H1 (cell line): ENCODE results near the gene PALM.
A peak's percentile ranks its signal among the peaks of the same experiment; 100 is the strongest.

Experiments
- CEBPB ChIP-seq: IDR thresholded peaks from 2 replicates; pipeline ENCODE4 v1.6.1; 2012; ENCODE audit warnings: low read depth, low read length
- FOSL1 ChIP-seq: IDR thresholded peaks from 2 replicates; pipeline ENCODE4 v1.6.1; 2011; ENCODE audit warnings: mild to moderate bottlenecking, low read depth, low read length, moderate library complexity; ENCODE audit not compliant: insufficient read depth
- GABPA ChIP-seq: IDR thresholded peaks from 2 replicates; pipeline ENCODE4 v1.6.1; 2011; ENCODE audit warnings: mild to moderate bottlenecking, low read length, moderate library complexity, borderline replicate concordance; ENCODE audit not compliant: insufficient read depth
- MAFK ChIP-seq: IDR thresholded peaks from 2 replicates; pipeline ENCODE4 v1.6.1; 2012; ENCODE audit warnings: low read depth, mild to moderate bottlenecking, improper control_type of control experiment, low read length
- NRF1 ChIP-seq: IDR thresholded peaks from 2 replicates; pipeline ENCODE4 v1.6.1; 2011; ENCODE audit warnings: mild to moderate bottlenecking, low read depth, low read length, improper control_type of control experiment
- POLR2A ChIP-seq, 2 experiments: IDR thresholded peaks; 1 replicate in 1 of 2; 2 replicates in 1 of 2; pipeline ENCODE4 v1.6.1; 2011; ENCODE audit warnings: low read depth in 2 of 2, low read length in 2 of 2, mild to moderate bottlenecking in 2 of 2; ENCODE audit errors: control extremely low read depth in 1 of 2
- POLR2AphosphoS5 ChIP-seq: IDR thresholded peaks from 2 replicates; pipeline ENCODE4 v1.6.1; 2011; ENCODE audit warnings: low read depth, low read length
- SUZ12 ChIP-seq: fragments of 200-600 bp; sonication (generic); IDR thresholded peaks from 2 replicates; pipeline ENCODE4 v1.6.1; 2012; ENCODE audit warnings: mild to moderate bottlenecking, inconsistent platforms, low read length, moderate library complexity, mixed read lengths
- TF ChIP-seq, protein P1 (sequence below), 3 experiments: IDR thresholded peaks; 1 replicate in 2 of 3; 2 replicates in 1 of 3; pipeline versions ENCODE4 v1.5.1 to v1.6.1; 2011; ENCODE audit warnings: low read length in 3 of 3, mild to moderate bottlenecking in 3 of 3, inconsistent platforms in 2 of 3, low read depth in 1 of 3, moderate library complexity in 1 of 3; ENCODE audit not compliant: insufficient read depth in 1 of 3; ENCODE audit errors: control extremely low read depth in 1 of 3
- TF ChIP-seq, protein P2 (sequence below): IDR thresholded peaks from 2 replicates; pipeline ENCODE4 v1.6.1; 2012; ENCODE audit warnings: inconsistent platforms

DNA sequence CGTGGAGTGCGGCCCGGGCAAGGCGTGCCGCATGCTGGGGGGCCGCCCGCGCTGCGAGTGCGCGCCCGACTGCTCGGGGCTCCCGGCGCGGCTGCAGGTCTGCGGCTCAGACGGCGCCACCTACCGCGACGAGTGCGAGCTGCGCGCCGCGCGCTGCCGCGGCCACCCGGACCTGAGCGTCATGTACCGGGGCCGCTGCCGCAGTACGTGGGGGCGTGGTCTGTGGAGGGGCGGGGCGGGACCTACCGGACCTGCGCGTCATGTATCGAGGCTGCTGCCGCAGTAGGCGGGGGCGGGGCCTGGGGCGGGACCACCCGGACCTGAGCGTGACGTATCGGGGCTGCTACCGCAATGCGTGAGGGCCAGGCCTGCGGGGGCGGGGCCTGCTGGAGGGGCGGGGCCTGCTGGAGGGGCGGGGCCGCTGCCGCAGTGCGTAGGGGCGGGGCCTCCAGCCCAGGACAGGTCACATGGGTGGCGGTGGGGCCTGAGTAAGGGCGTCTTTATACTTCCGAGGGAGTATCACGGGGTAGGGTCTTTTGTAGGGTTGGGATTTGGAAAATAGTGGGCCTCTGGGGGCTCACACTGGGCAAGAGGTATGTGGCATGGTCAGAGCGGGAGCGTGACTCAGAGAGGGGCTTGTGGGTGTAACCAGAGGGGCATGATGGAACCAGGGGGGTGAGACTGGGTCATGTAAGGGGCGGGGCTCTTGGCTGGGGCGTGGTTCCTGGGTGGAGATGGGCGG is 28.3 kb upstream of the PALM start:
- TF ChIP-seq POLR2AphosphoS5 (peak; percentile 31; the same call in 1 of the 2 replicates), CEBPB (no peak), GABPA (no peak), POLR2A (IDR thresholded peaks at IDR 0.05; ENCODE audit: control extremely low read depth in 1 of 2, low read depth in 2 of 2, low read length in 2 of 2) (peak in 1 of 2 experiments; percentile 57; a peak in 1 of 3 replicates), SUZ12 (no peak), NRF1 (0 out of 2 replicates have a peak, but pooled peaks have one; percentile 6), FOSL1 (no peak), MAFK (no peak)
- TF ChIP-seq, protein P1, sequence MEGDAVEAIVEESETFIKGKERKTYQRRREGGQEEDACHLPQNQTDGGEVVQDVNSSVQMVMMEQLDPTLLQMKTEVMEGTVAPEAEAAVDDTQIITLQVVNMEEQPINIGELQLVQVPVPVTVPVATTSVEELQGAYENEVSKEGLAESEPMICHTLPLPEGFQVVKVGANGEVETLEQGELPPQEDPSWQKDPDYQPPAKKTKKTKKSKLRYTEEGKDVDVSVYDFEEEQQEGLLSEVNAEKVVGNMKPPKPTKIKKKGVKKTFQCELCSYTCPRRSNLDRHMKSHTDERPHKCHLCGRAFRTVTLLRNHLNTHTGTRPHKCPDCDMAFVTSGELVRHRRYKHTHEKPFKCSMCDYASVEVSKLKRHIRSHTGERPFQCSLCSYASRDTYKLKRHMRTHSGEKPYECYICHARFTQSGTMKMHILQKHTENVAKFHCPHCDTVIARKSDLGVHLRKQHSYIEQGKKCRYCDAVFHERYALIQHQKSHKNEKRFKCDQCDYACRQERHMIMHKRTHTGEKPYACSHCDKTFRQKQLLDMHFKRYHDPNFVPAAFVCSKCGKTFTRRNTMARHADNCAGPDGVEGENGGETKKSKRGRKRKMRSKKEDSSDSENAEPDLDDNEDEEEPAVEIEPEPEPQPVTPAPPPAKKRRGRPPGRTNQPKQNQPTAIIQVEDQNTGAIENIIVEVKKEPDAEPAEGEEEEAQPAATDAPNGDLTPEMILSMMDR (IDR thresholded peaks at IDR 0.05; ENCODE audit: control extremely low read depth in 1 of 3, insufficient read depth in 1 of 3, low read depth in 1 of 3, low read length in 3 of 3), result peak; percentile 37 to 54 (median 54)
- TF ChIP-seq, protein P2, sequence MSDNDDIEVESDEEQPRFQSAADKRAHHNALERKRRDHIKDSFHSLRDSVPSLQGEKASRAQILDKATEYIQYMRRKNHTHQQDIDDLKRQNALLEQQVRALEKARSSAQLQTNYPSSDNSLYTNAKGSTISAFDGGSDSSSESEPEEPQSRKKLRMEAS, result peak; percentile 11; the same call in 1 of the 2 replicates
